ENCODE results near the gene MTARC2.

The MTARC2 gene

GRCh38 chr1:220798338-220798737, 50.2 kb downstream of the MTARC2 start:
- no peak for DNase-seq

GRCh38 chr1:220800262-220800661, 52.1 kb downstream of the MTARC2 start:
- DNase-seq, result no peak

- DNase-seq, result peak in 5 of 51 donors; percentile 2 to 26 (median 5)
These were observed 55.5 kb downstream of the MTARC2 start for GRCh38 chr1:220803401-220804201.

- no peak for DNase-seq
These were observed 56.1 kb downstream of the MTARC2 start for GRCh38 chr1:220804202-220804586.

- DNase-seq, result no peak
These were observed 58.3 kb downstream of the MTARC2 start for GRCh38 chr1:220806408-220806807.

- no peak for DNase-seq
These were observed 59.6 kb downstream of the MTARC2 start for GRCh38 chr1:220807726-220808125.

- DNase-seq, result peak in 3 of 51 donors; percentile 5 to 11 (median 6)
These were observed 60.4 kb downstream of the MTARC2 start for GRCh38 chr1:220808345-220809186.

GRCh38 chr1:220809187-220809550, 61.0 kb downstream of the MTARC2 start:
- no peak for DNase-seq

GRCh38 chr1:220809704-220810103, 61.6 kb downstream of the MTARC2 start:
- no peak for DNase-seq

GRCh38 chr1:220810179-220810653, 62.1 kb downstream of the MTARC2 start:
- DNase-seq, result peak in 16 of 51 donors; percentile 3 to 41 (median 22)

- DNase-seq, result no peak
These were observed 62.8 kb downstream of the MTARC2 start for GRCh38 chr1:220810963-220811362.

GRCh38 chr1:220811695-220812094, 63.6 kb downstream of the MTARC2 start:
- no peak for DNase-seq

- DNase-seq, result no peak
These were observed 64.2 kb downstream of the MTARC2 start for GRCh38 chr1:220812308-220812707.

GRCh38 chr1:220813013-220813412, 64.9 kb downstream of the MTARC2 start:
- DNase-seq, result no peak

GRCh38 chr1:220815409-220815808, 67.3 kb downstream of the MTARC2 start:
- DNase-seq, result no peak

- DNase-seq, result no peak
These were observed 69.8 kb downstream of the MTARC2 start for GRCh38 chr1:220817907-220818306.

GRCh38 chr1:220818421-220819173, 70.5 kb downstream of the MTARC2 start:
- DNase-seq, result no peak

GRCh38 chr1:220819467-220820026, 71.4 kb downstream of the MTARC2 start:
- no peak for DNase-seq

GRCh38 chr1:220824031-220824989, 76.2 kb downstream of the MTARC2 start:
- no peak for DNase-seq

Measured in hypothalamus (tissue), 51 donors.